Stimulated activated naive CD8-positive, alpha-beta T cell treated with anti-CD3 and anti-CD28 coated beads, Interleukin-15, amount 100 ng/mL, for 72 hours (primary cell): ENCODE data around the gene WDR46.

Experiments
- ATAC-seq: fragments of 150-1000 bp; cut with Tn5 transposase; 2 replicates; pipeline ENCODE4 v1.10.0; 2021; ENCODE audit warnings: mild to moderate bottlenecking, moderate library complexity
- DNase-seq, 2 donors: peaks; one replicate each; pipeline ENCODE4 v3.0.0; 2021 to 2022
- H3K27ac Mint-ChIP-seq, 2 donors: one replicate each; pipeline ENCODE4 v1.8.0; 2022; ENCODE audit warnings: mild to moderate bottlenecking in 2 of 2, mixed read lengths in 2 of 2, moderate library complexity in 2 of 2
- H3K27me3 Mint-ChIP-seq: one replicate; pipeline ENCODE4 v1.8.0; 2022; ENCODE audit warnings: mixed read lengths
- H3K4me1 Mint-ChIP-seq: one replicate; pipeline ENCODE4 v1.8.0; 2022; ENCODE audit warnings: mild to moderate bottlenecking, mixed read lengths
- H3K4me3 Mint-ChIP-seq, 2 donors: one replicate each; pipeline ENCODE4 v1.8.0; 2022; ENCODE audit warnings: mild to moderate bottlenecking in 2 of 2, mixed read lengths in 2 of 2, moderate library complexity in 1 of 2
- H3K9me3 Mint-ChIP-seq, 2 donors: one replicate each; pipeline ENCODE4 v1.8.0; 2022; ENCODE audit warnings: mixed read lengths in 2 of 2

The WDR46 gene, protein sequence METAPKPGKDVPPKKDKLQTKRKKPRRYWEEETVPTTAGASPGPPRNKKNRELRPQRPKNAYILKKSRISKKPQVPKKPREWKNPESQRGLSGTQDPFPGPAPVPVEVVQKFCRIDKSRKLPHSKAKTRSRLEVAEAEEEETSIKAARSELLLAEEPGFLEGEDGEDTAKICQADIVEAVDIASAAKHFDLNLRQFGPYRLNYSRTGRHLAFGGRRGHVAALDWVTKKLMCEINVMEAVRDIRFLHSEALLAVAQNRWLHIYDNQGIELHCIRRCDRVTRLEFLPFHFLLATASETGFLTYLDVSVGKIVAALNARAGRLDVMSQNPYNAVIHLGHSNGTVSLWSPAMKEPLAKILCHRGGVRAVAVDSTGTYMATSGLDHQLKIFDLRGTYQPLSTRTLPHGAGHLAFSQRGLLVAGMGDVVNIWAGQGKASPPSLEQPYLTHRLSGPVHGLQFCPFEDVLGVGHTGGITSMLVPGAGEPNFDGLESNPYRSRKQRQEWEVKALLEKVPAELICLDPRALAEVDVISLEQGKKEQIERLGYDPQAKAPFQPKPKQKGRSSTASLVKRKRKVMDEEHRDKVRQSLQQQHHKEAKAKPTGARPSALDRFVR

GRCh38 chr6:33288921-33289783 lies at the start of gene WDR46, which contains the start of gene PFDN6:
TSS of gene WDR46 (minus strand) at chr6:33289239. CDS start at chr6:33289170, 69 bp downstream.
TSS of gene PFDN6 (plus strand) at chr6:33289601. CDS start at chr6:33289857, 256 bp downstream.
- peak; percentile 77 to 86 for DNase-seq
- Mint-ChIP-seq H3K4me1 (peaks cover 51% of the 10 kb centered on the region), H3K27ac (peak within 1 kb of the TSS; percentile 94 to 99), H3K9me3 (no peaks in the 10 kb centered on the region), H3K27me3 (no peaks in the 10 kb centered on the region), H3K4me3 (peak within 1 kb of the TSS; percentile 100)
- ATAC-seq = peak; percentile 97

DNA sequence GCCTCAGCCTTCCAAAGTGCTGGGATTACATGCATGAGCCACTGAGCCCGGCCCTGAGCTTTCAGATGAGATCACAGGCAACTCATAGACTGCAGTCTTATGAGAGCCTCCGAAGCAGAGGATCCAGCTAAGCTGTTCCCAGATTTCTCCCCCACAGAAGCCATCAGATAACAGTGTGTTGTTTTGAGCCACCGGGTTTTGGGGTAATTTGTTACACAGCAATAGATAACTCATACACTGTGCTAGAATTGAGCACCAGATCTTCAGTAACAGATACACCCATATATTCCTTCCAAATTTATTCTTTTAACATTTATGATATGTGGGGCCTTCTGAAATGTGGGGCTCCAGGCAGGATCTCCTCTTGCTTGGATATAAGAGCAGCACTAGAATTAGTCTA lies 47.5 kb upstream of the WDR46 start:
- H3K4me3 Mint-ChIP-seq = no peak overlapping the region

DNA sequence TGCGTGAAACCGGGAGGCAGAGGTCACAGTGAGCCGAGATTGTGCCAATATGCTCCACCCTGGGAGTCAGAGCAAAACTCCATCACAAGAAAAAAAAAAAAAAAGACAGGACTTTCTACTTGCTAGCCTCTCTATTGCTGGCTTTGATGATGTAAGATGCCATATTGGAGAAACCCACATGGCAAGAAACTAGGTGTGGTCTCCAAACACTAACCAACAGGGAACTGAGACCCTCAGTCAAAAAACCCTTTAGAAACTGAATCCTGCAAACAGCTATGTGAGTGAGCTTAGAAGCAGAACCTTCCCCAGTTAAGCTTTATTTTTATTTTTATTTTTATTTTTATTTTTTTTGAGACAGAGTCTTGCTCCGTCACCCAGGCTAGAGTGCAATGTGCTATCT lies 46.9 kb upstream of the WDR46 start:
- H3K9me3 Mint-ChIP-seq = no peaks in the 10 kb centered on the region
- no peak overlapping the region for H3K27ac Mint-ChIP-seq
- no peak for ATAC-seq
- DNase-seq = no peak
- H3K4me1 Mint-ChIP-seq = peaks cover 30% of the 10 kb centered on the region
- no peak overlapping the region for H3K4me3 Mint-ChIP-seq
- H3K27me3 Mint-ChIP-seq = no peaks in the 10 kb centered on the region

More for the DNA sequence above, 47.5 kb upstream of the WDR46 start:
- ATAC-seq (no peak), DNase-seq (no peak)
- H3K4me1 Mint-ChIP-seq = peaks cover 24% of the 10 kb centered on the region
- no peaks in the 10 kb centered on the region for H3K27me3 Mint-ChIP-seq
- no peaks in the 10 kb centered on the region for H3K9me3 Mint-ChIP-seq
- H3K27ac Mint-ChIP-seq = no peak overlapping the region

- Mint-ChIP-seq H3K27ac (peak overlapping the region in 1 of 2 donors; percentile 86), H3K4me1 (peaks cover 33% of the 10 kb centered on the region), H3K4me3 (no peak overlapping the region), H3K9me3 (no peaks in the 10 kb centered on the region), H3K27me3 (no peaks in the 10 kb centered on the region)
- ATAC-seq = no peak
- no peak for DNase-seq
Measured at GRCh38 chr6:33333666-33334065, 44.6 kb upstream of the WDR46 start.

DNA sequence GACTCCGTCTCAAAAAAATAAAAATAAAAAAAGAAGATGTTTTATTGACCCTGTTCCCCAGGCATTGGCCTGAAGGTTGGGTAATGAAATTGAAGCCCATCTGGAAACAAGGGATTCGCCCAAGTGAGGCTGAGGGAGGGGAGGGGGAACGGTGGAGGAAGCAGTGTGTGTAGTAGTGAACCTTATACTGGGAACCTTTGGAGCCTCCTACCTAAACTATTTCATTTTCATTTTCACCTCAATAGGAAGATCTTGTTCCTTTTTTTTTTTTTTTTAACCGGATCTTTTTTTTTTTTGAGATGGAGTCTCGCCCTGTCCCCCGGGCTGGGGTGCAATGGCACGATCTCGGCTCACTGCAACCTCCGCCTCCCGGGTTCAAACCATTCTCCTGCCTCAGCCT lies 41.7 kb upstream of the WDR46 start:
- H3K27ac Mint-ChIP-seq = peak overlapping the region in 1 of 2 donors; percentile 19
- ATAC-seq = no peak
- DNase-seq = no peak
- no peaks in the 10 kb centered on the region for H3K27me3 Mint-ChIP-seq
- H3K4me1 Mint-ChIP-seq = peaks cover 33% of the 10 kb centered on the region
- no peaks in the 10 kb centered on the region for H3K9me3 Mint-ChIP-seq
- no peak overlapping the region for H3K4me3 Mint-ChIP-seq

- no peak overlapping the region for H3K4me3 Mint-ChIP-seq
- no peaks in the 10 kb centered on the region for H3K9me3 Mint-ChIP-seq
- H3K4me1 Mint-ChIP-seq = peaks cover 33% of the 10 kb centered on the region
- no peaks in the 10 kb centered on the region for H3K27me3 Mint-ChIP-seq
- no peak overlapping the region for H3K27ac Mint-ChIP-seq
- ATAC-seq (no peak), DNase-seq (no peak)
Measured at GRCh38 chr6:33329058-33329457, 40.0 kb upstream of the WDR46 start.

DNA sequence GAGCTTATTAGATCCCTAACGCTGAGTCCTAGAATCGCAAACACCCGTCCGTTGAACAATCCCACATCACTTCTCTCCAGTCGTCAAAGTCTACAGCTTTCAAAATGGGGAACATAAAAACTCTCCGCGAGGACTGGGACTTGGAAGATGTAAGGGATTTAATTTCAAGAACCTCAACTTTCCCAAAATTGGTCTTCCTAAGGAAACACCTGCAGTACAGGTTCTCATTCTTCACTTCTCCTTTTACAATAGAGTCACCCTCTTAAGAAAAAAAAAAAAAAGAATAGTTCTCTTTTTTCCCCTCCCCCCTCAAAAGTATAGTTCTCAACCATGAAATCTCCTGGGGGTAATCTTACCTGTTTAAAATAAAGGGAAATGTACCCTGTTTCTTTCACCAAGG lies 35.1 kb upstream of the WDR46 start:
- ATAC-seq = no peak
- Mint-ChIP-seq H3K4me1 (peaks cover 44% of the 10 kb centered on the region), H3K27me3 (no peaks in the 10 kb centered on the region), H3K9me3 (no peaks in the 10 kb centered on the region), H3K4me3 (peak overlapping the region; percentile 98), H3K27ac (peak overlapping the region in 1 of 2 donors; percentile 99)
- DNase-seq = no peak

DNA sequence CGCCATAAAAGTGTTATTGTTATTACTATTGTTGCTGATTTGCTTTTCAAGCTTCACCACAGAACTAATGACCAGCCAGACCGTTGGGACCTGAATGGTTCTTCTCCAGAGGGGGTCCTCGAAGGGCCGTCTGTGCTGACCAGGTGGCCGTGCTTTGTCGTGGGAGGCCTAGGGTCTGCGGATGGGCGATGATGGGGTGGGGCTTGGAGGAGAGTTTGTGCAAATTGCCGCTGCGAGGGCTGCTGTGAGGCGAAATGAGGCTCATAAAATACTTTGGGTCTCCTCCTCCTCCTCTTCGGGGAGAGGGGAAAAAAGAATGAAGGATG lies 34.5 kb upstream of the WDR46 start:
- H3K27me3 Mint-ChIP-seq = no peaks in the 10 kb centered on the region
- H3K4me1 Mint-ChIP-seq = peaks cover 49% of the 10 kb centered on the region
- peak overlapping the region; percentile 96 to 99 for H3K27ac Mint-ChIP-seq
- DNase-seq (no peak), ATAC-seq (no peak)
- peak overlapping the region; percentile 98 for H3K4me3 Mint-ChIP-seq
- H3K9me3 Mint-ChIP-seq = no peaks in the 10 kb centered on the region

DNA sequence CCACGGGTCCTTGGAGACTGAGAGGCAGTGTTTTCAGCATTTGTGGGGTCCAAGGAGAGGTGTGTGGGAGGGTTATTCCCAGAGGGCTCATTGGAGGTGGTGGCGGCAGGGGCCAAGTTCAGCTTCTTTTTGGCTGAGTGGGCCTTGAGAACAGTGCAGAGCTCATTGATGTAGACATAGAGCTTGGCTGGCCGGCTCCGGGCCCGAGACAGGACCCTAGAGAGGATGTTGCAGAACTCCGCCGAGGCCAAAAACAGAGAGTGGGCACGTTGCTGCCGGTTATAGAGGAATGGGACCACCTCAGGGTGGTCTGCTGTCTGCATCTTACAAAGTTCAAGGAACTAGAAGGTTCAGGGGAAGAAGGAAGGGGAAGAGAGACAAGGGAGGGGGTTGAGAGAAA lies 32.2 kb upstream of the WDR46 start:
- Mint-ChIP-seq H3K9me3 (no peaks in the 10 kb centered on the region), H3K27ac (peak overlapping the region in 1 of 2 donors; percentile 40), H3K27me3 (no peaks in the 10 kb centered on the region), H3K4me1 (peaks cover 65% of the 10 kb centered on the region), H3K4me3 (peak overlapping the region; percentile 98)
- DNase-seq (no peak), ATAC-seq (no peak)

- Mint-ChIP-seq H3K27ac (no peak overlapping the region), H3K9me3 (no peaks in the 10 kb centered on the region), H3K4me1 (peaks cover 72% of the 10 kb centered on the region), H3K27me3 (no peaks in the 10 kb centered on the region), H3K4me3 (peak overlapping the region; percentile 98)
- no peak for ATAC-seq
- no peak for DNase-seq
Measured at GRCh38 chr6:33320315-33321181, 31.5 kb upstream of the WDR46 start.

DNA sequence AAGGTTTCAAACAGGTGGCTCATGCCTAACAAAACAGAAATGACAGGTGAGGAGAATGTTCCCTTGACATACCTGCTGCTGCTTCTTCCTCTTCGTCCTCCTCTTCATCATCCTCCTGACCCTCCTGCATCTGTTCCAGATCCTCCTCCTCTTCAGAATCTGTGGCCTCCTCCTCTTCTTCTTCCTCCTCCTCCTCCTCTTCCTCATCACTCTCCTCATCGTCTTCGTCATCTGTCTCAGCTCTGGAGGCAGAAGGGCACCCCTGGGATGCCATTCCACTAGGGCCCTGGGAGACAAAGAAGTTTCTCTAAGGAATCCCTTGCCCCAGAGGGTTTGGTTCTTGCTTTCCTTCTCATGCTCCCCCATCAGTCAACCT lies 30.9 kb upstream of the WDR46 start:
- no peak overlapping the region for H3K27ac Mint-ChIP-seq
- no peak for ATAC-seq
- H3K4me1 Mint-ChIP-seq = peaks cover 78% of the 10 kb centered on the region
- no peak for DNase-seq
- H3K4me3 Mint-ChIP-seq = peak overlapping the region in 1 of 2 donors; percentile 27
- H3K27me3 Mint-ChIP-seq = no peaks in the 10 kb centered on the region
- no peaks in the 10 kb centered on the region for H3K9me3 Mint-ChIP-seq

DNA sequence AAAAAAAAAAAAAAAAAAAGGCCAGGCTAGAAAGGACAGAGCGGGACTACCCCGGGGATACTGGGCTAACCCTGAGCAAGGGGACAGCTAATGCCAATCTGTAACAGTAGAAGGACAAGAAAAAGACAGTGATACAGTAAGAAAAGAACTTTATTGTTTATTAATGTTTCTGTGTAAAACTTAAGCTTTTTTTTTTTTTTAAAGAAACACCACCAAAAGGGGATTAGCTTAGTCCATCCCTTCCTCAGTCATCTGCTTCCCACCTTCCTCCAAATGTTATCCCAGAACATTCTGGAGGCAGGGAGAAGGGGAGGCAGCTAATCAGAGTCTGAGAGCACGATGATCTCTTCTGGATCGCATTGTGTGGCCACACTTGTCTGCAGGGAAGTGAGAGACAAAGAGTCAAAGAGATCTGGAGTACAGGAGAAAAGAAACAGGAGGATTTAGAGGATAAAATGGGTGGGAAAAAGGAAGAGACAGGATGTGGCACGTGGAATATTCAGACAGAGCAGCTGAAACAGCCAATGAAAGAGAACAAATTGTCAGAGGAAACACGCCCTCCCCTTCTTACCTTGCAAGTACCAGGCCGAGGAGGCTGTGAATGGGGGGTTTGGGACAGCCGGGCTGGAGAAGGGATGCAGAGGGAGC lies 29.5 kb upstream of the WDR46 start:
- ATAC-seq (no peak), DNase-seq (no peak)
- Mint-ChIP-seq H3K4me1 (peaks cover 77% of the 10 kb centered on the region), H3K27ac (peak overlapping the region in 1 of 2 donors; percentile 69), H3K4me3 (peak overlapping the region; percentile 94 to 99), H3K27me3 (no peaks in the 10 kb centered on the region), H3K9me3 (no peaks in the 10 kb centered on the region)

GRCh38 chr6:33317669-33318425 lies 28.8 kb upstream of the WDR46 start, which contains the start of gene ZBTB22:
TSS of gene ZBTB22 (minus strand) at chr6:33317744. CDS start at chr6:33316916, 828 bp downstream.
- H3K9me3 Mint-ChIP-seq = no peaks in the 10 kb centered on the region
- H3K27ac Mint-ChIP-seq = peak within 1 kb of the TSS; percentile 91 to 94
- peak within 1 kb of the TSS; percentile 94 to 99 for H3K4me3 Mint-ChIP-seq
- H3K27me3 Mint-ChIP-seq = no peaks in the 10 kb centered on the region
- ATAC-seq (peak; percentile 65), DNase-seq (peak; percentile 94)
- H3K4me1 Mint-ChIP-seq = peaks cover 75% of the 10 kb centered on the region

GRCh38 chr6:33317419-33317668 lies 28.3 kb upstream of the WDR46 start:
- H3K9me3 Mint-ChIP-seq = no peaks in the 10 kb centered on the region
- no peaks in the 10 kb centered on the region for H3K27me3 Mint-ChIP-seq
- H3K27ac Mint-ChIP-seq = no peak overlapping the region
- ATAC-seq (no peak), DNase-seq (no peak)
- peaks cover 79% of the 10 kb centered on the region for H3K4me1 Mint-ChIP-seq
- peak overlapping the region; percentile 94 to 99 for H3K4me3 Mint-ChIP-seq
